GM23248 (cell line): Measurements from ENCODE around the gene FAM234B. TPM values are rescaled to one million over a fixed set of nuclear protein-coding genes. Genes with fewer than 3 reads are reported as not detected.

Source experiments
- DNase-seq: peaks from one replicate; pipeline ENCODE4 v3.0.0-alpha.2; 2015
- H2AFZ ChIP-seq: fragments of 200-600 bp; sonication (generic); 2 replicates; pipeline ENCODE4 v1.6.1; 2016; ENCODE audit warnings: antibody characterized with exemption
- H3F3A ChIP-seq: fragments of 200-600 bp; sonication (generic); 2 replicates; pipeline ENCODE4 v1.6.1; 2016; ENCODE audit warnings: mild to moderate bottlenecking, antibody characterized with exemption, mixed run types; ENCODE audit not compliant: insufficient read depth
- H3K27ac ChIP-seq: fragments of 200-600 bp; sonication (generic); 2 replicates; pipeline ENCODE4 v1.5.1; 2016; ENCODE audit warnings: mild to moderate bottlenecking
- H3K27me3 ChIP-seq: fragments of 200-600 bp; sonication (generic); replicated peaks from 2 replicates; pipeline ENCODE4 v1.6.1; 2016; ENCODE audit warnings: mild to moderate bottlenecking; ENCODE audit not compliant: insufficient read depth
- H3K36me3 ChIP-seq: fragments of 200-600 bp; sonication (generic); 2 replicates; pipeline ENCODE4 v1.6.1; 2016; ENCODE audit warnings: low read depth, mild to moderate bottlenecking
- H3K4me1 ChIP-seq: fragments of 200-600 bp; sonication (generic); 2 replicates; pipeline ENCODE4 v1.6.1; 2016; ENCODE audit warnings: mild to moderate bottlenecking; ENCODE audit not compliant: insufficient read depth
- H3K4me2 ChIP-seq: fragments of 200-600 bp; sonication (generic); one replicate; pipeline ENCODE4 v1.6.1; 2016; ENCODE audit warnings: mild to moderate bottlenecking; ENCODE audit not compliant: unreplicated experiment
- H3K4me3 ChIP-seq: fragments of 200-600 bp; sonication (generic); 2 replicates; pipeline ENCODE4 v1.5.1; 2016; ENCODE audit warnings: mild to moderate bottlenecking
- H3K79me2 ChIP-seq: fragments of 200-600 bp; sonication (generic); 2 replicates; pipeline ENCODE4 v1.6.1; 2016; ENCODE audit warnings: mild to moderate bottlenecking; ENCODE audit not compliant: insufficient read depth
- H3K9ac ChIP-seq: fragments of 200-600 bp; sonication (generic); 2 replicates; pipeline ENCODE4 v1.6.1; 2016; ENCODE audit warnings: mild to moderate bottlenecking
- H3K9me2 ChIP-seq: fragments of 200-600 bp; sonication (generic); 2 replicates; pipeline ENCODE4 v1.6.1; 2016; ENCODE audit warnings: mixed run types, mild to moderate bottlenecking, moderate library complexity; ENCODE audit not compliant: insufficient read depth
- H3K9me3 ChIP-seq: fragments of 200-600 bp; sonication (generic); one replicate; pipeline ENCODE4 v1.6.1; 2017; ENCODE audit warnings: low read depth
- H4K20me1 ChIP-seq: fragments of 200-600 bp; sonication (generic); 2 replicates; pipeline ENCODE4 v1.6.0; 2016; ENCODE audit not compliant: insufficient read depth
- EZH2 ChIP-seq: fragments of 200-600 bp; sonication (generic); IDR thresholded peaks from 2 replicates; pipeline ENCODE4 v1.6.1; 2018; ENCODE audit warnings: antibody characterized with exemption, mild to moderate bottlenecking; ENCODE audit not compliant: insufficient read depth, poor library complexity, severe bottlenecking
- EZH2phosphoT487 ChIP-seq: fragments of 200-600 bp; sonication (generic); IDR thresholded peaks from 2 replicates; pipeline ENCODE4 v1.6.1; 2018; ENCODE audit warnings: antibody characterized with exemption, moderate library complexity, mild to moderate bottlenecking, low read depth; ENCODE audit not compliant: insufficient read depth
- WGBS, 2 experiments: methylation state at CpG; one replicate each; pipeline ENCODE4 v1.1.6; 2015 to 2017; ENCODE audit warnings: low lambda C conversion rate in 2 of 2, low coverage in 1 of 2; ENCODE audit errors: missing lambda C conversion rate in 2 of 2; 5-methylcytosine and 5-hydroxymethylcytosine counted together
- in situ Hi-C: fragments of 300-500 bp; cut with MboI; formaldehyde crosslinking; loops from 2 replicates; pipeline ENCODE4 v1.15.0; 2020
- polyA plus RNA-seq: library from polyadenylated mRNA; unstranded; fragments of >200 nt; fragmentation: Nextera tagmentation; extraction: Ambion mirVana; gene quantifications from 2 replicates; pipeline ENCODE4 v1.2.1, GENCODE V29; 2016
- total RNA-seq: library from RNA; depleted of rRNA; stranded (reverse); fragments of >200 nt; shearing (Covaris generic); gene quantifications from 2 replicates; pipeline ENCODE4 v1.2.3, GENCODE V29; 2014; rRNA removed

The FAM234B gene
- 5.0 and 6.4 TPM in 2 replicates for total RNA-seq
- polyA plus RNA-seq = 5.1 and 5.6 TPM in 2 replicates

- peak; percentile 89 for DNase-seq
- H3K79me2 ChIP-seq = peaks cover 44% of the 10 kb centered on the region
- WGBS, 2 experiments = 1% methylated on average over 46 to 74 of the region's 74 CpGs
- H3K4me1 ChIP-seq = peaks cover 3% of the 10 kb centered on the region
- in situ Hi-C loops = loop anchor here (25.0 kb wide), 1 partner anchor 493 kb away; no protein-coding TSS in a partner anchor
- H4K20me1 ChIP-seq = no peaks in the 10 kb centered on the region
- no peaks in the 10 kb centered on the region for H3K9me2 ChIP-seq
- H3K27me3 ChIP-seq = no peaks in the 10 kb centered on the region
- TF ChIP-seq EZH2 (no peak), EZH2phosphoT487 (no peak)
- H3K4me3 ChIP-seq = peak within 1 kb of the TSS; percentile 90
- peak within 1 kb of the TSS; percentile 78 for H3K4me2 ChIP-seq
- peaks cover 2% of the 10 kb centered on the region for H3F3A ChIP-seq
- peak within 1 kb of the TSS; percentile 97 for H2AFZ ChIP-seq
- H3K27ac ChIP-seq = no peak within 1 kb of the TSS
- H3K36me3 ChIP-seq = no peaks in the 10 kb centered on the region
- peak within 1 kb of the TSS; percentile 47 for H3K9ac ChIP-seq
- H3K9me3 ChIP-seq = no peaks in the 10 kb centered on the region
Measured at GRCh38 chr12:13044002-13044905, at the start of gene FAM234B. Gene FAM234B, plus strand, starts transcription at chr12:13044381. Its CDS starts 23 bp downstream, at chr12:13044404.

- Histone ChIP-seq H4K20me1 (no peaks in the 10 kb centered on the region), H3K27me3 (no peaks in the 10 kb centered on the region), H3K79me2 (peaks cover 81% of the 10 kb centered on the region), H3K9me2 (no peaks in the 10 kb centered on the region), H3K9me3 (no peaks in the 10 kb centered on the region), H3K4me2 (no peak overlapping the region), H3K9ac (no peak overlapping the region), H3K27ac (no peak overlapping the region), H2AFZ (no peak overlapping the region), H3K4me1 (peaks cover 25% of the 10 kb centered on the region), H3K36me3 (no peaks in the 10 kb centered on the region), H3F3A (peaks cover 26% of the 10 kb centered on the region), H3K4me3 (no peak overlapping the region)
- in situ Hi-C loops = no loop called here
- TF ChIP-seq EZH2phosphoT487 (no peak), EZH2 (no peak)
- 85 to 90% methylated on average over 3 of the region's 3 CpGs for WGBS, 2 experiments
- DNase-seq = no peak
Measured at GRCh38 chr12:12995088-12995487, 49.1 kb upstream of the FAM234B start.

- H3K27ac ChIP-seq = no peak overlapping the region
- no peak overlapping the region for H3K4me2 ChIP-seq
- in situ Hi-C loops = no loop called here
- TF ChIP-seq EZH2phosphoT487 (no peak), EZH2 (no peak)
- H3K9me3 ChIP-seq = no peaks in the 10 kb centered on the region
- peaks cover 25% of the 10 kb centered on the region for H3K4me1 ChIP-seq
- H3K4me3 ChIP-seq = no peak overlapping the region
- H3K79me2 ChIP-seq = peaks cover 75% of the 10 kb centered on the region
- no peaks in the 10 kb centered on the region for H3K27me3 ChIP-seq
- peaks cover 26% of the 10 kb centered on the region for H3F3A ChIP-seq
- WGBS, 2 experiments = 77 to 87% methylated on average over 3 of the region's 3 CpGs
- no peaks in the 10 kb centered on the region for H3K9me2 ChIP-seq
- H4K20me1 ChIP-seq = no peaks in the 10 kb centered on the region
- no peak overlapping the region for H2AFZ ChIP-seq
- no peak overlapping the region for H3K9ac ChIP-seq
- H3K36me3 ChIP-seq = no peaks in the 10 kb centered on the region
- no peak for DNase-seq
Measured at GRCh38 chr12:12996209-12996608, 48.0 kb upstream of the FAM234B start.

DNA sequence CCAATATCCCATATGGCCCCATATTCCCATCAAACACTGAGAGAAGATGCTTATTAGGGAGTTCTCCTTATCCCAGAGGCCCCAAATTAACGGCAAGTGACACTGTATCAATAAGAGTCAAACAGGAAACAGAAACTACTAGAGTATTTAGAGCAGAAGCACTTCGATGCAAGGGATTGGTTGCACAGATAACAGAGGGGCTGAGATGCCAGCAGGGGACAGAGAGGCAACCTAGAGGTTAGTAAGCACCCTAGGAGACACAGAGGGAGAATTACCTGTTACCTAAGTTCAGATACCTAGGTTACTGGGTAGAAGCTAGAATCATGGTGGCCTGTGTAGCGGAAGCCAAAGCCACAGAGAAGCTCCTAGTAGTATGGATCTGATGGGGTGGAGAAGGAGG, 47.0 kb upstream of the FAM234B start:
- Histone ChIP-seq H3F3A (peaks cover 28% of the 10 kb centered on the region), H2AFZ (no peak overlapping the region), H3K9ac (no peak overlapping the region), H3K27ac (no peak overlapping the region), H3K4me1 (peaks cover 26% of the 10 kb centered on the region), H3K36me3 (no peaks in the 10 kb centered on the region), H4K20me1 (no peaks in the 10 kb centered on the region), H3K4me2 (peak overlapping the region; percentile 25), H3K9me2 (no peaks in the 10 kb centered on the region), H3K9me3 (no peaks in the 10 kb centered on the region), H3K4me3 (no peak overlapping the region), H3K27me3 (no peaks in the 10 kb centered on the region), H3K79me2 (peaks cover 65% of the 10 kb centered on the region)
- in situ Hi-C loops = no loop called here
- DNase-seq = no peak
- WGBS, 2 experiments = 53 to 54% methylated on average over 3 of the region's 3 CpGs
- TF ChIP-seq EZH2 = no peak
- TF ChIP-seq EZH2phosphoT487 = no peak
